ENCODE results near the gene LGALS7B.
"Not testable (repeated sequence)": the region's sequence is repeated elsewhere in the genome, so short reads cannot be mapped to it uniquely, and the experiment has no call there.

- not testable (repeated sequence) for TF ChIP-seq CTCF, POLR2A (IDR thresholded peaks at IDR 0.05)
These were observed 35.2 kb upstream of the LGALS7B start for GRCh38 chr19:38753783-38754182.

Measured in esophagus squamous epithelium (tissue), 4 donors.